Ovary (tissue), 3 donors: Measurements from ENCODE around the gene GALNT10.

Source experiments
- CTCF ChIP-seq, 3 donors: fragments of 450-650 bp in 2 of 3; fragments of 200-600 bp in 1 of 3; IDR thresholded peaks; one replicate each; pipeline versions ENCODE4 v1.5.1 to v1.8.0; 2016 to 2022; ENCODE audit warnings: antibody characterized with exemption in 3 of 3, mild to moderate bottlenecking in 1 of 3
- EP300 ChIP-seq: sonication (generic); formaldehyde crosslinking; IDR thresholded peaks from one replicate; pipeline ENCODE4 v1.6.1; 2017; ENCODE audit warnings: antibody characterized with exemption
- donor health status: DM: no; HTN: no; CAD: no.

- TF ChIP-seq CTCF (IDR thresholded peaks at IDR 0.05) (no peak), EP300 (no peak)
Observed at GRCh38 chr5:154390746-154391359, 200.3 kb downstream of the GALNT10 start.
